Right atrium auricular region (tissue), 2 donors: ENCODE measurements around the gene ATP8B2. TPM values are rescaled to one million over a fixed set of nuclear protein-coding genes. Genes with fewer than 3 reads are reported as not detected.

Experiments
- DNase-seq: peaks from one replicate; pipeline ENCODE4 v3.0.0-alpha.2; 2019; ENCODE audit warnings: low spot score
- H3K27ac ChIP-seq, 2 donors: fragments of 200-600 bp; sonication (generic); 1 replicate in 1 of 2; 2 replicates in 1 of 2; pipeline ENCODE4 v1.5.1; 2016 to 2019
- H3K27me3 ChIP-seq, 2 donors: fragments of 200-600 bp; sonication (generic); one replicate each; pipeline versions ENCODE4 v1.5.1 to v1.6.0; 2017 to 2019
- H3K36me3 ChIP-seq: fragments of 200-600 bp; sonication (generic); one replicate; pipeline ENCODE4 v1.5.1; 2016
- H3K4me1 ChIP-seq, 2 donors: fragments of 200-600 bp; sonication (generic); one replicate each; pipeline versions ENCODE4 v1.5.1 to v1.6.0; 2017 to 2019
- H3K4me3 ChIP-seq, 2 donors: fragments of 200-600 bp; sonication (generic); 1 replicate in 1 of 2; 2 replicates in 1 of 2; pipeline ENCODE4 v1.5.1; 2017 to 2019; ENCODE audit warnings: mild to moderate bottlenecking in 1 of 2, moderate library complexity in 1 of 2
- H3K9me3 ChIP-seq, 2 donors: fragments of 200-600 bp; sonication (generic); one replicate each; pipeline ENCODE4 v1.5.1; 2019
- CTCF ChIP-seq, 2 donors: fragments of 200-600 bp; sonication (generic); IDR thresholded peaks; one replicate each; pipeline ENCODE4 v1.5.1; 2019; ENCODE audit warnings: antibody characterized with exemption in 2 of 2
- total RNA-seq, 2 donors: library from RNA; depleted of rRNA; stranded (reverse); fragments of >200 nt; gene quantifications; one replicate each; pipeline ENCODE4 v1.1.0, GENCODE V29; 2016

The ATP8B2 gene
- total RNA-seq, 2 donors from 2014 or later: 22.8 to 82.5 TPM

GRCh38 chr1:154400381-154400801, 75.1 kb downstream of the ATP8B2 start:
- DNase-seq: no peak
- no peaks in the 10 kb centered on the region for H3K27me3 ChIP-seq
- no peak for TF ChIP-seq CTCF (IDR thresholded peaks at IDR 0.05)
- H3K27ac ChIP-seq: no peak overlapping the region
- peaks cover 0 to 6% of the 10 kb centered on the region in 2 donors for H3K4me1 ChIP-seq
- no peaks in the 10 kb centered on the region for H3K9me3 ChIP-seq
- H3K4me3 ChIP-seq: no peak overlapping the region
- H3K36me3 ChIP-seq: no peaks in the 10 kb centered on the region

Other genes with a start within 250 kb of the ATP8B2 start
- under 1 TPM in 1 of 2 donors, not detected in 1; 0.28 TPM for gene NUP210L, start 170.5 kb upstream of the ATP8B2 start, total RNA-seq
- 100 to 1,000 TPM; 469 to 975 TPM for gene TPM3, start 133.4 kb upstream of the ATP8B2 start, total RNA-seq
- gene CFAP141, start 119.2 kb upstream of the ATP8B2 start, total RNA-seq: not detected
- 10 to 100 TPM; 48.9 to 58.6 TPM for gene UBAP2L, start 104.6 kb upstream of the ATP8B2 start, total RNA-seq
- 100 to 1,000 TPM; 129 to 168 TPM for gene HAX1, start 52.9 kb upstream of the ATP8B2 start, total RNA-seq
- not detected for gene AQP10, start 4.4 kb upstream of the ATP8B2 start, total RNA-seq
- 10 to 100 TPM; 11.8 to 21.8 TPM for gene IL6R, start 79.8 kb downstream of the ATP8B2 start, total RNA-seq
- 1 to 10 TPM in 1 of 2 donors, under 1 TPM in 1; 0.85 to 1.8 TPM for gene TDRD10, start 176.7 kb downstream of the ATP8B2 start, total RNA-seq
- 10 to 100 TPM; 10.8 to 19.9 TPM for gene SHE, start 176.9 kb downstream of the ATP8B2 start, total RNA-seq
- 10 to 100 TPM; 18.5 to 26.3 TPM for gene UBE2Q1, start 233.1 kb downstream of the ATP8B2 start, total RNA-seq
- gene CHRNB2, start 242.3 kb downstream of the ATP8B2 start, total RNA-seq: under 1 TPM in 1 of 2 donors, not detected in 1; 0.24 TPM